ENCODE measurements around the gene SCGB2A2.

DNA sequence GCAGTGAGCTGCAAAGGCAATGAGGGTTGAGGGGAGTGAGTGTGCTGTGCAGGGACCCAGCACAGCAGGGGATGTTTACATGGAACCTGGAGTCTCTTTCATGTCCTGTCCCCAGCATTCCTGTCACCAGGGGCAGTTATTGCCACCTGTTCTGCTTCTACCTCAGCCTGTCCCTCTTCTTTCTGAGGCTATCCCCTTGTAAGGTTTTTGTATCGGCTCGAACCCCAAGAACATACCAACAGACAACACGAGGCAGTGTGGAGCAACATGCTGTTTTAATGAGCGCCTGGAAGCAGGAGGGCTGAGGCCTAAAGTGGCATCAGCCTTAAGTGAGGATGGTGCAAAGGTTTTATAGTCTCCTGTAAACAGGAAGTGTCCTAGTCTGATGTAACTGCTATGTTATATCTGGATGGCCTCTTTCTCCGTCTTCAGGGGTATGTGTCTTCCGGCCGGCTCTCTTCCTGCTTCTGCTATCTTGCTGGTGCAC, 3.9 kb downstream of the SCGB2A2 start:
- TF ChIP-seq, protein P1, sequence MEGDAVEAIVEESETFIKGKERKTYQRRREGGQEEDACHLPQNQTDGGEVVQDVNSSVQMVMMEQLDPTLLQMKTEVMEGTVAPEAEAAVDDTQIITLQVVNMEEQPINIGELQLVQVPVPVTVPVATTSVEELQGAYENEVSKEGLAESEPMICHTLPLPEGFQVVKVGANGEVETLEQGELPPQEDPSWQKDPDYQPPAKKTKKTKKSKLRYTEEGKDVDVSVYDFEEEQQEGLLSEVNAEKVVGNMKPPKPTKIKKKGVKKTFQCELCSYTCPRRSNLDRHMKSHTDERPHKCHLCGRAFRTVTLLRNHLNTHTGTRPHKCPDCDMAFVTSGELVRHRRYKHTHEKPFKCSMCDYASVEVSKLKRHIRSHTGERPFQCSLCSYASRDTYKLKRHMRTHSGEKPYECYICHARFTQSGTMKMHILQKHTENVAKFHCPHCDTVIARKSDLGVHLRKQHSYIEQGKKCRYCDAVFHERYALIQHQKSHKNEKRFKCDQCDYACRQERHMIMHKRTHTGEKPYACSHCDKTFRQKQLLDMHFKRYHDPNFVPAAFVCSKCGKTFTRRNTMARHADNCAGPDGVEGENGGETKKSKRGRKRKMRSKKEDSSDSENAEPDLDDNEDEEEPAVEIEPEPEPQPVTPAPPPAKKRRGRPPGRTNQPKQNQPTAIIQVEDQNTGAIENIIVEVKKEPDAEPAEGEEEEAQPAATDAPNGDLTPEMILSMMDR (IDR thresholded peaks at IDR 0.05), result no peak
- no peak for TF ChIP-seq POLR2A (IDR thresholded peaks at IDR 0.05)
